Mucosa of stomach (tissue), 1 donor: ENCODE data around the gene IGFALS.

Experiments used
- H3K27me3 ChIP-seq: one replicate; pipeline ENCODE4 v1.7.0; 2013; ENCODE audit warnings: mild to moderate bottlenecking, low read length; ENCODE audit not compliant: control insufficient read depth, insufficient read depth
- H3K36me3 ChIP-seq: one replicate; pipeline ENCODE4 v1.7.0; 2013; ENCODE audit warnings: low read length; ENCODE audit not compliant: control insufficient read depth, insufficient read depth
- H3K4me1 ChIP-seq: one replicate; pipeline ENCODE4 v1.7.0; 2013; ENCODE audit warnings: mild to moderate bottlenecking, low read length; ENCODE audit not compliant: control insufficient read depth, insufficient read depth
- H3K4me3 ChIP-seq: one replicate; pipeline ENCODE4 v1.7.0; 2013; ENCODE audit warnings: low read length
- H3K9ac ChIP-seq: one replicate; pipeline ENCODE4 v1.7.0; 2013; ENCODE audit warnings: mild to moderate bottlenecking, low read length, moderate library complexity
- H3K9me3 ChIP-seq: one replicate; pipeline ENCODE4 v1.7.0; 2013; ENCODE audit warnings: mild to moderate bottlenecking, low read length, moderate library complexity; ENCODE audit not compliant: control insufficient read depth
- donor health status: Pancreatic carcinoma.

Gene IGFALS

DNA sequence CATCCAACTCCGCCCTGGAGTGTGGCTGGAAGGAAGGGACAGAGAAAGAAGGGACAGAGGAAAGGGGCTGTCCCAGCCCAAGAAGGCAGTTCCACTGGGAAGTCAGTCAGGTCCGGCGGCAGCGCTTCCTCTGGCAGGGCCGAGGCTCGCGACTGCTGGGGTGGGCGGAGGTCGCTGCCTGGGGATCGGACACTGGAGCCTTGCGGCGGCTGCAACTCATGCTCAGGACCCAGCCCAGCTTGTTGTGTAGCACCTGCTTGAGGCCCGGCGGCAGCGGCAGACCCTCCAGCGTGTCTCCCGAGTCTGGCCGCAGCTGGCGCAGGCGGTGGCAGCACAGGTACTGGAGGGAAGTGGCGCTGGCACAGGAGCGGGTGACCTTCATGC lies 16.5 kb downstream of the IGFALS start:
- Histone ChIP-seq H3K4me1 (peaks cover 23% of the 10 kb centered on the region), H3K36me3 (no peaks in the 10 kb centered on the region), H3K9me3 (no peaks in the 10 kb centered on the region)

DNA sequence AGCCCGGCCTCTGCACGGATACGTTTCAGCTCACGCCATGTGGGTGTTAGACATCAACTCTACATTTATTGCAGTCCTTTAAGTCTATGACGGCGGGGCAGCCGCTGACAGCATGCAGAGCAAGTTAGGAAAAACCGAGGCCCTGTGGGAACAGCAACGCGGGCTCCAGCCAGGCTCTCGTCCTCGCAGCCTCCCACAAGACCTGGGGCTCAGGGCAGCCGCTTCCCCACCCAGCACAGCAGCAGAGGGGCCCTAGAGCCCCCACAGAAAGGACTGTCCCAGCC lies 16.9 kb downstream of the IGFALS start:
- Histone ChIP-seq H3K4me1 (peaks cover 23% of the 10 kb centered on the region), H3K36me3 (no peaks in the 10 kb centered on the region), H3K27me3 (no peaks in the 10 kb centered on the region), H3K9me3 (no peaks in the 10 kb centered on the region), H3K9ac (no peak overlapping the region), H3K4me3 (no peak overlapping the region)

More for the DNA sequence above, 16.5 kb downstream of the IGFALS start:
- Histone ChIP-seq H3K4me3 (no peak overlapping the region), H3K9ac (no peak overlapping the region), H3K27me3 (no peaks in the 10 kb centered on the region)

DNA sequence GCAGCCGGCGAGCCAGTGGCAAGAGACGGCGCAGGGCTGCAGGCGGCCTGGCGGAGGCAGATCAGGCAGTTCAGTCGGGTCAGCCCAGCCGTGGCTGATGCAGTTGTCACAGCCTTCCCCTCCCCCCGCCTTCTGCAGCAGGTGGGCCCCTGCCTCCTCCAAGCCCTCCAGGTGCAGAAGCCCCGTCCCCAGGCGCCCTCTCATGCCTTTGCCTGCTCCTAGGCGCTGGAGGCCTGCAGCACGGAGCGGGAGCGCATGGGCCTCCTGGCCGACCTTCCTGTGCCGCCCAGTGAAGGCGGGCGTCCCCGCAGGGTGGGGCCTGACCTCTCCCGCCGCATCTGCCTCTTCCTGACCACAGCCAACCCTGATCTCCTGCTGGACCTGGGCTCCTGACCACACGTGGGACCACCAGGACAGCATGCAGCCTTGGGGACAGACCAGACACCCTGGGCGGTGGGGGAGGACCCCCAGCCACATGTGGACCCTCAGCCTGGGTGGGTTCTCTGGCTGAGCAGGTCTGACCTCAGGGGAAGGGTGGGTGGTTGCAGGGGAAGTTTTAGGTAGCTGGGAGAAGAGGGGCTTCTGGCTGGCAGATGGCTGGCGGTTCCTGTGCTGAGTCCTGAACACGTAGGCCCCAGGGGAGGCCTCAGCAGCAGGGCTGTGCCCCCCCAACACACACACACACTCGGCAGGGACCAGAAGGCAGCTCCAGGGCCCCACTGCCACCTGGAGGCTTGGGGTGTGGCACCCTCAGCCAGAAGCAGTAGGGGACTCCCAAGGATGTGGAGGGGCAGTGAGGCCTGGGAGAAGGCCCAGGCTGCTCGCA lies 17.4 kb downstream of the IGFALS start:
- Histone ChIP-seq H3K9ac (no peak overlapping the region), H3K9me3 (no peaks in the 10 kb centered on the region), H3K36me3 (no peaks in the 10 kb centered on the region), H3K4me3 (no peak overlapping the region), H3K27me3 (no peaks in the 10 kb centered on the region), H3K4me1 (peaks cover 17% of the 10 kb centered on the region)

DNA sequence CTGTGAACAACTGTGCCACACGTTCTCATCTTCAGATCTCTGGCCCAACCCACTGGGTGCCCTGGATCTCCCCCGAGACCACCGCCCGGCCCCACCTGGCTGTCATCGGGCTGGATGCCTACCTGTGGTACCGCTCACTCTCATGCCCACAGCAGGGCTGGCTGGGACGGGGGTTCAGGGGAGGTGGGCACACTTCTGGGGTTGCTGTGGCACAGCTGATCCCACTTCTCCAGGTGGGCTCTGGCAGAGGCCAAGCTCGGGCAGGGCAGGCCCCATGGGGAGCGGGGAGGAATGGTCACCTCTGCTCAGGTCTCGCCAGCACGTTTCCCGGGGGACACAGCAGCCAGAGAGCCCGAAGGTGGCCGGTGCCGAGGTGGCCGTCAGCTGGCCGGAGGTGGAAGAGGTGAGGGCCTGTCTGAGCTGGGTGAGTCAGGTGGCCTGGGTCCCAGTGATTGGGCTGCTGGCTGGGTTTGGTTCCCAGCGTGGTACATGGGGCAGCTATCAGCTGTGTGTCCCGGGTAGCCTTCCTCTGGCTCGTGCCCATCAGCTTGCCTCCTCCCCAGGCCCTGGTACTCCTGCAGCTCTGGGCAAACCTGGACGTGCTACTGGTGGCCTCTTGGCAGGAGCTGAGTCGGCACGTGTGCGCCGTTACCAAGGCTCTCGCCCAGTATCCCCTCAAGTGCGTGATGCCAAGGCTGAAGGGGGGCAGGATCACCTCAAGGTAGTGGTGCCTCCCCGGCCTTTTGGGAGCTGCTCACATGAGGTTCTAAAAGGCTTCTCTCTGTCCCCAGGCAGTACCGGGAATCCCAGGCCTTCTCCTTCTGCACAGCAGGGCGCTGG lies 18.3 kb downstream of the IGFALS start:
- H3K36me3 ChIP-seq: no peaks in the 10 kb centered on the region
- H3K9ac ChIP-seq: no peak overlapping the region
- H3K27me3 ChIP-seq: no peaks in the 10 kb centered on the region
- H3K4me1 ChIP-seq: peaks cover 22% of the 10 kb centered on the region
- no peaks in the 10 kb centered on the region for H3K9me3 ChIP-seq
- H3K4me3 ChIP-seq: no peak overlapping the region

DNA sequence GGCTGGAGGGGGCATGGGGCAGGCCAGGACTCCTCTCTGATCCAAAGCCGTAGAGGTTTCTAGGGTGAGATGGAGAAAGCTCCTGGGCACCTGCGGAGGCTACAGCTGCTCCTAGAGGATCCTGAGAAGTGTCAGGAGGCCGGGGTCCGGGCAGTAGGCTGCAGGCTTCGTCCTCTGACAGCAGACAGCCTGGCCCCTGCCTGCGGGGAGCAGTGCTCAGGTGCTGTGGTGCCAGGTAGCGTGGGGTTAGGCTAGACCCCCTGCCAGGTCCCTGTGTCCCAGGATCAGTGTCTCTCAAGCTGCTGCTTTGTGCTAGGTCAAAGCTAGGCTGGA lies 19.1 kb downstream of the IGFALS start:
- no peaks in the 10 kb centered on the region for H3K27me3 ChIP-seq
- H3K9ac ChIP-seq: peak overlapping the region; percentile 74
- no peak overlapping the region for H3K4me3 ChIP-seq
- H3K4me1 ChIP-seq: peaks cover 27% of the 10 kb centered on the region
- H3K36me3 ChIP-seq: no peaks in the 10 kb centered on the region
- no peaks in the 10 kb centered on the region for H3K9me3 ChIP-seq

DNA sequence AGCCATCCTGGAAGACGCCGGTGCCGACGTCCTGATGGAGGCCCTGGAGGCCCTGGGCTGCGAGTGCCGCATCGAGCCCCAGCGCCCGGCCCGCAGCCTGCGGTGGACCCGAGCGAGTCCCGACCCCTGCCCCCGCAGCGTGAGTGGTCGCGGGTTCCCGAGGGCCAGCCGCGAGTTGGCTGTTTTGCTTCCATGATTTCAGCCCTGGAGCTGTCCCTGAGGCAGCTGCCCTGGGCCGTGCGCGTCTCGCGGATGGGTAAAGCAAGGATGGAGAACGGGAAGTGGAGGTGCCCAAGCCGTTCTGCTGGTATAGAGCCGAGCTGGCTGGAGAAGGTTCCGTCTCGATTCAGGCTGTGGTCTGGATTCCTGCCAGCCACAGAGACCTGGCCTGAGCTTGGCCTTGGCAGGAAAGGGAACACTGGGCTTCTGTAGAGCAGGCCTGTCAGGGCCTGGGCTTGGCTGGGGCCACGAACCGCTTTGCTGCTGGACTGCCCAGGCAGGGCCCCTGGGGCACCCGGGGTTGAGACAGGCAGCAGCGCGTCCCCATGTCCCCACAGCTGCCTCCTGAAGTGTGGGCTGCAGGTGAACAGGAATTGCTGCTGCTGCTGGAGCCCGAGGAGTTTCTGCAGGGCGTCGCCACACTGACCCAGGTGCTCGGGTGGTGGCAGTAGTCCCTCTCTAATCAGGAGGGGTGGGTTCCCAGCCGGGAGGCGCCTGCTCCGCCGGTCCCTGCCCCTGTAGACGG lies 19.6 kb downstream of the IGFALS start:
- Histone ChIP-seq H3K36me3 (no peaks in the 10 kb centered on the region), H3K4me1 (peaks cover 27% of the 10 kb centered on the region), H3K9ac (peak overlapping the region; percentile 74)

DNA sequence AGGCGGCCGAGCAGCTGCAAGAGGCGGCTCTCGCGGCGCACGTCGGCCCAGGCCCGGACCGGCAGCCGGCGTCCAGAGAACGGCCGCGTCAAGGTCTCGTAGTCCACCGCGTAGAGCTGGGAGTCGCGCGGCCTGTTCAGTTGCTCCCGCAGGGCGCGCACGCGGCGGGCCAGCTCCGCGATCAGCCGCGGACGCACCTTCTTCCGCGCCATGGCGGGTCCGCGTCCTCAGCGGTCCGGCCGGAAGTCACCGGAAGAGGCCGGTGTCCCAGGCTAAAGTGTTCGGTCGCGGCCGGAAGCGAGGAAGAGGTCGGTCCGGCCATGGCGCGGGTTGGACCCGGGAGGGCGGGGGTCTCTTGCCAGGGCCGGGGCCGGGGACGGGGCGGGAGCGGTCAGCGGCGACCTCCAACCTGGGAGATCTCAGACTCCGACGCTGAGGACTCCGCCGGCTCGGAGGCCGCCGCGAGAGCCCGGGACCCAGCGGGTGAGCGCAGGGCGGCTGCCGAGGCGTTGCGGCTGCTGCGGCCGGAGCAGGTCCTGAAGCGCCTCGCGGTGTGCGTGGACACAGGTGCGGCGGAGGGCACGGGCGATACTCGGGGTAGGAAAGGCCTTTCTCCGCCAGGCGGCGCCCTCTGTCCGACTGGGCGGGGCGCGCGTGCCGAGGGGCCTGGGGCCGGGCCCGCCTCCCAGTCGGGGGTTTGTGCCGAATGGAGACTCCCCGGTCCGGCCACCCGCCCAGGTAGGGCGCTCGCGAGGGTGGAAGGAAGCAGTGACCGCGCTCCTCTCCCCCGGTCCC lies 20.4 kb downstream of the IGFALS start, which contains the start of gene MRPS34:
Gene MRPS34 (minus strand): TSS at position 227 of the 795 bp plus-strand sequence. CDS start 15 bp downstream, at position 212.
- no peaks in the 10 kb centered on the region for H3K9me3 ChIP-seq
- H3K27me3 ChIP-seq: no peaks in the 10 kb centered on the region
- peak within 1 kb of the TSS; percentile 74 for H3K9ac ChIP-seq
- peak within 1 kb of the TSS; percentile 77 for H3K4me3 ChIP-seq
- H3K36me3 ChIP-seq: no peaks in the 10 kb centered on the region
- peaks cover 27% of the 10 kb centered on the region for H3K4me1 ChIP-seq

More for the DNA sequence above, 19.6 kb downstream of the IGFALS start:
- no peaks in the 10 kb centered on the region for H3K27me3 ChIP-seq
- H3K4me3 ChIP-seq: peak overlapping the region; percentile 77
- H3K9me3 ChIP-seq: no peaks in the 10 kb centered on the region

DNA sequence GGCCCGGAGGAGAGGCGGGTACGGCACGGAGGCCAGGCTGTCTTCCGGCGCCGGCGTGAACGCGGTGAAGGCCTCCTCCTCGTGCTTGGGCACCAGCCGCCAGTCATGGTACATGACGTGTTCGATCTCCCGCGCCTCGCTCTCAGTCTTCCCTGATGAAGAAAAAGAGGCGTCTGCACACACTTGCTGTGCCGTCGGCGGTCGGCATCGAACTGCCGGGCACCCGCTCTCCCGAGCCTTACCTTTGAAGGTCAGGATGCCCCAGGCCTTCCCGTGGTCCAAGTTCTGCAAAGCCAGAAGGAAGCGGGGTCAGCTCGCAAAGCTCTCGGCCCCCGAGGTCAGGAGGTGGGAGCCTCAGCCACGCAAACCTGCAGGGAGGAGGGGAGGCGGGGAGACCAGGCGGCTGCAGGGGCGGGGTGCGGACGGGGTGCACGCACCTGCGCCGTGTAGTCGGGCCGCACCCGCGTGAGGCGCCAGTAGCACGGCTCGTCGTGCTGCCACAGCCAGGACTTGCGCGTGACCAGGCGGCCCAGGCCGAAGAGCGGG lies 21.1 kb downstream of the IGFALS start, which contains the start of gene EME2:
Gene EME2 (plus strand): TSS at position 449 of the 546 bp plus-strand sequence. CDS start 418 bp downstream, outside the sequence.
- H3K4me1 ChIP-seq: peaks cover 27% of the 10 kb centered on the region
- no peaks in the 10 kb centered on the region for H3K27me3 ChIP-seq
- H3K9me3 ChIP-seq: no peaks in the 10 kb centered on the region
- H3K36me3 ChIP-seq: no peaks in the 10 kb centered on the region
- H3K4me3 ChIP-seq: peak within 1 kb of the TSS; percentile 77
- peak within 1 kb of the TSS; percentile 74 for H3K9ac ChIP-seq

DNA sequence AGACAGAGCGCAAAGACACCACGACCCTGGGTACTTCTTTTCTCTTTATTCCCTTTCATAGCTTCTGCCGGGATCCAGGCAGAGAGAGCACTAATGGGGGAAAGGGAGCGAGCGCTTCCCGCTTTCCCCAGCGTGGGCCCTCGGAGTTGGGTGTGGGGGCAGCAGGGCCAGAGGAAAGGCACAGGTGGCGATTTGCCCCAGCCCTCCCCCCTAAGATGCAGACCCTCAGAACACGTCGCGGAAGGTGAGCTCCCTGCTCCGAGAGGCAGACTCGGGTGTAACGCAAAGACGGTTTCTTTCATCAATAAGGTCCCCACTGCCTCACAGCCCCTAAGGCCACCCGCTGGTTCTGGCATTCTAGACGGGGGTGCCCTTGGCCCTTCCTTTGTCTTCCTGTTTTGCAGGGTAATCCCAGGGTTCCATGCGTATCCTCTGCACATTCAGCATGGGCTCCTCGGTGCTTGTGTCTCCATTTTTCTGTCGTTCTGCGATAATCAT lies 21.6 kb downstream of the IGFALS start:
- H3K36me3 ChIP-seq: no peaks in the 10 kb centered on the region
- H3K9ac ChIP-seq: peak overlapping the region; percentile 74
- no peaks in the 10 kb centered on the region for H3K9me3 ChIP-seq
- H3K27me3 ChIP-seq: no peaks in the 10 kb centered on the region
- H3K4me1 ChIP-seq: peaks cover 27% of the 10 kb centered on the region
- peak overlapping the region; percentile 77 for H3K4me3 ChIP-seq

DNA sequence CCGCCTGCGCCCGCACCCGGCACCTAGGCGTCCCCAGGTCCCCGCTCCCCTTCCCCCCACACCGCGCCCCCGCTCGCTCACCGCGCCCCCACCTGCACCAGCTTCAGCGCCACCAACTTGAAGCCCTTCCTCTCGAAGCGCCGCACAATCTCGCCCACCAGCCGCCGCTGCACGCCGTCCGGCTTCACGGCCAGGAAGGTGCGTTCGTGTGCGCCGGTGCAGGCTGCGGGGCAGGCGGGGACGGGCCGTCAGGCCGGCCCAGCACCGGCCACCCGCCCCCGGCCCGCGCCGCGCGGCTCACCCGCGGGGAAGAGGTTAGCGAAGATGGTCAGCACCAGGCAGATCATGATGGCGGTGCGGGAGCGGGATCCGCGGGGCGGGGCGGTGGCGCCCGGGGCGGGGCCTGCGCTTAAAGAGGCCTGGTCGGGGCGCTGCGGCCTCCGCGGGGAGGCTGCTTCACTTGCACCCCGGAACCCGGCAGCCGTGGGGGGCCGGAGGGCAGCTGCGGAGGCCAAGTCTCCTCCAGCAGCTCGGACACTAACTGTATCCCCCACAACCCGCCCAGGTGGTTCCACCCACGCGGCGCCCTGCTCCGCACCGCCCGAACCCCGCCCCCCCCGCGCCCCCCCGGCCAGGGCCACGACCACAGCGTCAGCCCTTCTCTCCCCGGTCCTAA lies 22.2 kb downstream of the IGFALS start, which contains the start of gene NME3:
Gene NME3 (minus strand): TSS at position 356 of the 676 bp plus-strand sequence. CDS start 9 bp downstream, at position 347.
- Histone ChIP-seq H3K36me3 (no peaks in the 10 kb centered on the region), H3K4me3 (peak within 1 kb of the TSS; percentile 77), H3K9ac (peak within 1 kb of the TSS; percentile 74), H3K9me3 (no peaks in the 10 kb centered on the region), H3K27me3 (no peaks in the 10 kb centered on the region), H3K4me1 (peaks cover 27% of the 10 kb centered on the region)
